Measurements from ENCODE around the gene C16orf92.

Gene C16orf92

DNA sequence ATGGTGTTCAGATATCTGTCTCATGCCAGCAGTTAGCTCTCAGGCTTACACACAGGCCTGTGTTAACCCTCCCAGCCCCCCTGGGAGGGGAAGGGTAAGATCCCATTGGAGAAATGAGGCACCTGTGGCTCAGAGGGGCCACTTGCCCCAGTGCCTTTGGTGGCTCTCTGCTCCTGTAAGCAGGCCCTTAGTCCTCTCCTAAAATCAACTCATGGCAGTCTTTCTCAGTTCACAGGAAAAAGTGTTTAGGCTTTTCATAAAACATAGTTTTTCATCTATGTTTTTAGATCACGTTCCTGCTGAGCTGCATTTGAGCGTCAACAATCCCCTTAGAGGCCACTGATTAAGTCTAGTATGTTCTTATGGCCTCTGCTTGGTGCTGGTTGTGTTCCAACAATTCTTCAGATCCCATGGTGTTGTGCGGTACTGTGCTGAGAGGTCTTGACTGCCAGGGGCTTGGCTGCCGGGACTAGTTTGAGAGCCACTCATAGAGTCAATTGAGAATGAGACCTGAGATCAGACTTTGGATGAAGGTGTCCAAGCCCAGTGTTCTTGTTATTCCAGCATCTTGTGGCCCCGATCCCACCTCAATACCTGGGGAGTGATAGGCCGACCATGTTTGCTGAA lies 38.7 kb upstream of the C16orf92 start:
- H2BK120ac ChIP-seq (ENCODE audit: low read depth, low read length), result no peak overlapping the region
- H2AK5ac ChIP-seq (ENCODE audit: low read depth, low read length), result no peak overlapping the region
- no peak overlapping the region for H3K9ac ChIP-seq (ENCODE audit: low read depth, low read length, poor library complexity)
- H3K23ac ChIP-seq (ENCODE audit: low read depth, low read length, poor library complexity), result no peak overlapping the region
- H3K4me3 ChIP-seq (ENCODE audit: low read length in 2 of 2), result no peak overlapping the region
- no peak overlapping the region for H2BK15ac ChIP-seq (ENCODE audit: low read length)
- no peak overlapping the region for H3K14ac ChIP-seq (ENCODE audit: low read length)
- no peak overlapping the region for H2BK12ac ChIP-seq (ENCODE audit: low read length)
- peaks cover 73 to 100% of the 10 kb centered on the region in 2 donors for H3K36me3 ChIP-seq (replicated peaks in 1 of 2; ENCODE audit: control insufficient read depth in 2 of 2, insufficient read depth in 2 of 2, low read length in 2 of 2)
- peaks cover 2% of the 10 kb centered on the region for H3K79me1 ChIP-seq (ENCODE audit: low read depth, low read length)
- H3K18ac ChIP-seq (ENCODE audit: low read length), result no peak overlapping the region
- H4K8ac ChIP-seq (ENCODE audit: low read depth, low read length), result no peak overlapping the region
- no peak overlapping the region for H3K4ac ChIP-seq (ENCODE audit: low read length)
- H3K9me3 ChIP-seq (replicated peaks in 1 of 2; ENCODE audit: control insufficient read depth in 2 of 2, insufficient read depth in 1 of 2, low read depth in 1 of 2, low read length in 2 of 2), result no peaks in the 10 kb centered on the region
- DNase-seq (ENCODE audit: low spot score), result no peak
- H3K4me1 ChIP-seq (ENCODE audit: control insufficient read depth in 2 of 2, insufficient read depth in 1 of 2, low read depth in 1 of 2, low read length in 2 of 2), result no peaks in the 10 kb centered on the region
- H4K91ac ChIP-seq (ENCODE audit: low read depth, low read length, poor library complexity), result no peak overlapping the region
- no peak overlapping the region for H2AFZ ChIP-seq (ENCODE audit: low read length)
- H3K27me3 ChIP-seq (ENCODE audit: control insufficient read depth in 3 of 3, insufficient read depth in 3 of 3, low read depth in 1 of 3, low read length in 3 of 3), result no peaks in the 10 kb centered on the region
- no CpG with 5 or more reads among the region's 6 CpGs for WGBS, 2 donors (ENCODE audit: extremely low coverage in 2 of 2, insufficient read length in 2 of 2, insufficient replicate concordance in 1 of 2)
- H3K27ac ChIP-seq (replicated peaks; ENCODE audit: low read length), result no peak overlapping the region
- H3K4me2 ChIP-seq (ENCODE audit: insufficient read depth, low read length, poor library complexity, severe bottlenecking), result no peak overlapping the region
- no peak overlapping the region for H2BK5ac ChIP-seq (ENCODE audit: low read length)

DNA sequence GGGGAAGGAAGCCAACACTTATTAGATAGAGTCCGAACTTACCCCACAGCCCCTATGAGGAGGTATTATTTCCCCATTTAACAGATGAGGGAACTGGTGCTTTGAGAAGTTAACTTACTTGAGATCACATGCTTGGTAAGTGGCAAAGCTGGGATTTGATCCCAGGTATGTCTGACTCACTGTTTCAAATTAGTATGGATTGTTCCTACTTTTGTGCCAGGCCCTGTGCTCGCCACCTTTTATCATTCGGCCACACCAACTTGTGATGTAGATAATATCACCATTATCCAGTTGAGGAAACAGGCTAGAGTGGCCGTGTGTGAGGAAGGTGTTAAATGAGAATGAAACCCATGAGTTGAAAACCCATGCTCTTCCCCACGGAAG lies 38.2 kb upstream of the C16orf92 start:
- Histone ChIP-seq H3K27me3 (ENCODE audit: control insufficient read depth in 3 of 3, insufficient read depth in 3 of 3, low read depth in 1 of 3, low read length in 3 of 3) (no peaks in the 10 kb centered on the region), H4K8ac (ENCODE audit: low read depth, low read length) (no peak overlapping the region), H3K23ac (ENCODE audit: low read depth, low read length, poor library complexity) (no peak overlapping the region), H2BK120ac (ENCODE audit: low read depth, low read length) (no peak overlapping the region), H3K36me3 (replicated peaks in 1 of 2; ENCODE audit: control insufficient read depth in 2 of 2, insufficient read depth in 2 of 2, low read length in 2 of 2) (peaks cover 77 to 100% of the 10 kb centered on the region in 2 donors), H4K91ac (ENCODE audit: low read depth, low read length, poor library complexity) (no peak overlapping the region), H2BK15ac (ENCODE audit: low read length) (no peak overlapping the region), H3K9me3 (replicated peaks in 1 of 2; ENCODE audit: control insufficient read depth in 2 of 2, insufficient read depth in 1 of 2, low read depth in 1 of 2, low read length in 2 of 2) (no peaks in the 10 kb centered on the region), H3K4me1 (ENCODE audit: control insufficient read depth in 2 of 2, insufficient read depth in 1 of 2, low read depth in 1 of 2, low read length in 2 of 2) (no peaks in the 10 kb centered on the region), H2BK5ac (ENCODE audit: low read length) (no peak overlapping the region), H3K79me1 (ENCODE audit: low read depth, low read length) (peaks cover 2% of the 10 kb centered on the region), H3K9ac (ENCODE audit: low read depth, low read length, poor library complexity) (no peak overlapping the region), H3K4me2 (ENCODE audit: insufficient read depth, low read length, poor library complexity, severe bottlenecking) (no peak overlapping the region), H3K27ac (replicated peaks; ENCODE audit: low read length) (no peak overlapping the region), H3K14ac (ENCODE audit: low read length) (no peak overlapping the region), H3K4me3 (ENCODE audit: low read length in 2 of 2) (no peak overlapping the region), H2AFZ (ENCODE audit: low read length) (no peak overlapping the region), H2BK12ac (ENCODE audit: low read length) (no peak overlapping the region), H3K4ac (ENCODE audit: low read length) (no peak overlapping the region), H2AK5ac (ENCODE audit: low read depth, low read length) (no peak overlapping the region), H3K18ac (ENCODE audit: low read length) (no peak overlapping the region)
- WGBS, 2 donors (ENCODE audit: extremely low coverage in 2 of 2, insufficient read length in 2 of 2, insufficient replicate concordance in 1 of 2), result no CpG with 5 or more reads among the region's 5 CpGs
- DNase-seq (ENCODE audit: low spot score), result no peak

DNA sequence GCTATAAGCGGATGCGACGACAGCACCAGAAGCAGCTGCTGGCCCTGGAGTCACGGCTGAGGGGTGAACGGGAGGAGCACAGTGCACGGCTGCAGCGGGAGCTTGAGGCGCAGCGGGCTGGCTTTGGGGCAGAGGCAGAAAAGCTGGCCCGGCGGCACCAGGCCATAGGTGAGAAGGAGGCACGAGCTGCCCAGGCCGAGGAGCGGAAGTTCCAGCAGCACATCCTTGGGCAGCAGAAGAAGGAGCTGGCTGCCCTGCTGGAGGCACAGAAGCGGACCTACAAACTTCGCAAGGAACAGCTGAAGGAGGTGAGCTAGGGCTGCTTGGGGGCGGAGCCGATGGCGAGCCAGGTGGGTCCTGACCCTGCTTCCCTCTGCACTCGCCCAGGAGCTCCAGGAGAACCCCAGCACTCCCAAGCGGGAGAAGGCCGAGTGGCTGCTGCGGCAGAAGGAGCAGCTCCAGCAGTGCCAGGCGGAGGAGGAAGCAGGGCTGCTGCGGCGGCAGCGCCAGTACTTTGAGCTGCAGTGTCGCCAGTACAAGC lies 37.7 kb upstream of the C16orf92 start:
- H2AFZ ChIP-seq (ENCODE audit: low read length), result no peak overlapping the region
- H2BK120ac ChIP-seq (ENCODE audit: low read depth, low read length), result no peak overlapping the region
- no peak overlapping the region for H4K91ac ChIP-seq (ENCODE audit: low read depth, low read length, poor library complexity)
- no peaks in the 10 kb centered on the region for H3K9me3 ChIP-seq (replicated peaks in 1 of 2; ENCODE audit: control insufficient read depth in 2 of 2, insufficient read depth in 1 of 2, low read depth in 1 of 2, low read length in 2 of 2)
- H2BK12ac ChIP-seq (ENCODE audit: low read length), result no peak overlapping the region
- peaks cover 71 to 100% of the 10 kb centered on the region in 2 donors for H3K36me3 ChIP-seq (replicated peaks in 1 of 2; ENCODE audit: control insufficient read depth in 2 of 2, insufficient read depth in 2 of 2, low read length in 2 of 2)
- no peak overlapping the region for H3K4me3 ChIP-seq (ENCODE audit: low read length in 2 of 2)
- no peak overlapping the region for H3K9ac ChIP-seq (ENCODE audit: low read depth, low read length, poor library complexity)
- H3K4me1 ChIP-seq (ENCODE audit: control insufficient read depth in 2 of 2, insufficient read depth in 1 of 2, low read depth in 1 of 2, low read length in 2 of 2), result no peaks in the 10 kb centered on the region
- H2BK15ac ChIP-seq (ENCODE audit: low read length), result no peak overlapping the region
- no peak overlapping the region for H3K4ac ChIP-seq (ENCODE audit: low read length)
- no peak overlapping the region for H3K23ac ChIP-seq (ENCODE audit: low read depth, low read length, poor library complexity)
- H4K8ac ChIP-seq (ENCODE audit: low read depth, low read length), result no peak overlapping the region
- peaks cover 2% of the 10 kb centered on the region for H3K79me1 ChIP-seq (ENCODE audit: low read depth, low read length)
- no peak overlapping the region for H2AK5ac ChIP-seq (ENCODE audit: low read depth, low read length)
- H3K27me3 ChIP-seq (ENCODE audit: control insufficient read depth in 3 of 3, insufficient read depth in 3 of 3, low read depth in 1 of 3, low read length in 3 of 3), result no peaks in the 10 kb centered on the region
- H3K18ac ChIP-seq (ENCODE audit: low read length), result no peak overlapping the region
- no peak overlapping the region for H2BK5ac ChIP-seq (ENCODE audit: low read length)
- no peak overlapping the region for H3K4me2 ChIP-seq (ENCODE audit: insufficient read depth, low read length, poor library complexity, severe bottlenecking)
- no peak overlapping the region for H3K14ac ChIP-seq (ENCODE audit: low read length)
- H3K27ac ChIP-seq (replicated peaks; ENCODE audit: low read length), result no peak overlapping the region
- no CpG with 5 or more reads among the region's 28 CpGs for WGBS, 2 donors (ENCODE audit: extremely low coverage in 2 of 2, insufficient read length in 2 of 2, insufficient replicate concordance in 1 of 2)
- DNase-seq (ENCODE audit: low spot score), result no peak

DNA sequence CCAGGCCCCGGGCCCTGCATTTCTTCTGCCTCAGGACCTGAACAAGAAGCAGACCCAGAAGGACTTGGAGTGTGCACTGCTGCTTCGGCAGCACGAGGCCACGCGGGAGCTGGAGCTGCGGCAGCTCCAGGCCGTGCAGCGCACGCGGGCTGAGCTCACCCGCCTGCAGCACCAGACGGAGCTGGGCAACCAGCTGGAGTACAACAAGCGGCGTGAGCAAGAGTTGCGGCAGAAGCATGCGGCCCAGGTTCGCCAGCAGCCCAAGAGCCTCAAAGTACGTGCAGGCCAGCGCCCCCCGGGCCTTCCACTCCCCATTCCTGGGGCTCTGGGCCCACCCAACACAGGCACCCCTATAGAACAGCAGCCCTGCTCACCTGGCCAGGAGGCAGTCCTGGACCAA lies 36.8 kb upstream of the C16orf92 start:
- H3K27me3 ChIP-seq (ENCODE audit: control insufficient read depth in 3 of 3, insufficient read depth in 3 of 3, low read depth in 1 of 3, low read length in 3 of 3), result no peaks in the 10 kb centered on the region
- H3K4me2 ChIP-seq (ENCODE audit: insufficient read depth, low read length, poor library complexity, severe bottlenecking), result no peak overlapping the region
- DNase-seq (ENCODE audit: low spot score), result no peak
- H3K9ac ChIP-seq (ENCODE audit: low read depth, low read length, poor library complexity), result no peak overlapping the region
- no peak overlapping the region for H2BK12ac ChIP-seq (ENCODE audit: low read length)
- no peak overlapping the region for H3K18ac ChIP-seq (ENCODE audit: low read length)
- no peak overlapping the region for H2BK15ac ChIP-seq (ENCODE audit: low read length)
- no peak overlapping the region for H3K27ac ChIP-seq (replicated peaks; ENCODE audit: low read length)
- no peaks in the 10 kb centered on the region for H3K4me1 ChIP-seq (ENCODE audit: control insufficient read depth in 2 of 2, insufficient read depth in 1 of 2, low read depth in 1 of 2, low read length in 2 of 2)
- H3K4ac ChIP-seq (ENCODE audit: low read length), result no peak overlapping the region
- H3K79me1 ChIP-seq (ENCODE audit: low read depth, low read length), result peaks cover 2% of the 10 kb centered on the region
- H2AK5ac ChIP-seq (ENCODE audit: low read depth, low read length), result no peak overlapping the region
- H4K8ac ChIP-seq (ENCODE audit: low read depth, low read length), result no peak overlapping the region
- H2BK120ac ChIP-seq (ENCODE audit: low read depth, low read length), result no peak overlapping the region
- H2AFZ ChIP-seq (ENCODE audit: low read length), result no peak overlapping the region
- H2BK5ac ChIP-seq (ENCODE audit: low read length), result no peak overlapping the region
- no CpG with 5 or more reads among the region's 20 CpGs for whole genome bisulfite sequencing, 2 donors (ENCODE audit: extremely low coverage in 2 of 2, insufficient read length in 2 of 2, insufficient replicate concordance in 1 of 2)
- H4K91ac ChIP-seq (ENCODE audit: low read depth, low read length, poor library complexity), result no peak overlapping the region
- H3K36me3 ChIP-seq (replicated peaks in 1 of 2; ENCODE audit: control insufficient read depth in 2 of 2, insufficient read depth in 2 of 2, low read length in 2 of 2), result peaks cover 70 to 100% of the 10 kb centered on the region in 2 donors
- no peaks in the 10 kb centered on the region for H3K9me3 ChIP-seq (replicated peaks in 1 of 2; ENCODE audit: control insufficient read depth in 2 of 2, insufficient read depth in 1 of 2, low read depth in 1 of 2, low read length in 2 of 2)
- no peak overlapping the region for H3K4me3 ChIP-seq (ENCODE audit: low read length in 2 of 2)
- no peak overlapping the region for H3K14ac ChIP-seq (ENCODE audit: low read length)
- H3K23ac ChIP-seq (ENCODE audit: low read depth, low read length, poor library complexity), result no peak overlapping the region

All from neuronal stem cell (in vitro differentiated cells).